HEK293T (cell line): ENCODE measurements around the gene CNDP1.

Source experiments
- BHLHE40 ChIP-seq: fragments of 450-650 bp; IDR thresholded peaks from 2 replicates; pipeline ENCODE4 v1.6.1; 2016; ENCODE audit warnings: mild to moderate bottlenecking, moderate library complexity, borderline replicate concordance
- CTBP1 ChIP-seq: fragments of 450-650 bp; IDR thresholded peaks from 2 replicates; pipeline ENCODE4 v1.6.1; 2016; ENCODE audit warnings: borderline replicate concordance
- ELF4 ChIP-seq: fragments of 450-650 bp; IDR thresholded peaks from 2 replicates; pipeline ENCODE4 v1.6.1; 2017; ENCODE audit warnings: antibody characterized with exemption
- FOXA1 ChIP-seq: fragments of 450-650 bp; IDR thresholded peaks from 2 replicates; pipeline ENCODE4 v1.6.1; 2016; ENCODE audit warnings: mild to moderate bottlenecking
- FOXK2 ChIP-seq: fragments of 450-650 bp; IDR thresholded peaks from 2 replicates; pipeline ENCODE4 v1.6.1; 2016; ENCODE audit warnings: mild to moderate bottlenecking
- FOXM1 ChIP-seq: fragments of 450-650 bp; IDR thresholded peaks from 2 replicates; pipeline ENCODE4 v1.6.1; 2017; ENCODE audit warnings: mild to moderate bottlenecking, borderline replicate concordance
- HDGF ChIP-seq: fragments of 450-650 bp; IDR thresholded peaks from 2 replicates; pipeline ENCODE4 v1.6.1; 2017; ENCODE audit warnings: antibody characterized with exemption, borderline replicate concordance
- L3MBTL2 ChIP-seq: fragments of 450-650 bp; conservative IDR thresholded peaks from 2 replicates; pipeline ENCODE4 v1.6.1; 2016; ENCODE audit warnings: mild to moderate bottlenecking
- LEF1 ChIP-seq: fragments of 450-650 bp; IDR thresholded peaks from 2 replicates; pipeline ENCODE4 v1.6.1; 2017; ENCODE audit warnings: mild to moderate bottlenecking, borderline replicate concordance
- SP1 ChIP-seq: fragments of 450-650 bp; IDR thresholded peaks from 2 replicates; pipeline ENCODE4 v1.6.1; 2017
- SUZ12 ChIP-seq: fragments of 450-650 bp; IDR thresholded peaks from 2 replicates; pipeline ENCODE4 v1.6.1; 2016; ENCODE audit warnings: mild to moderate bottlenecking
- TARDBP ChIP-seq: fragments of 450-650 bp; IDR thresholded peaks from 2 replicates; pipeline ENCODE4 v1.6.1; 2016
- ZNF384 ChIP-seq: fragments of 450-650 bp; IDR thresholded peaks from 2 replicates; pipeline ENCODE4 v1.6.1; 2016
- TF ChIP-seq, protein P1 (sequence below): fragments of 450-650 bp; IDR thresholded peaks from 2 replicates; pipeline ENCODE4 v1.6.1; 2016

GRCh38 chr18:74522635-74523548 lies 11.4 kb upstream of the CNDP1 start:
- TF ChIP-seq BHLHE40 (no peak), SUZ12 (no peak), HDGF (no peak), SP1 (no peak), L3MBTL2 (no peak), CTBP1 (no peak), TARDBP (no peak), FOXK2 (no peak), ELF4 (no peak), FOXA1 (no peak), FOXM1 (no peak), LEF1 (no peak), ZNF384 (no peak)
- TF ChIP-seq, protein P1, sequence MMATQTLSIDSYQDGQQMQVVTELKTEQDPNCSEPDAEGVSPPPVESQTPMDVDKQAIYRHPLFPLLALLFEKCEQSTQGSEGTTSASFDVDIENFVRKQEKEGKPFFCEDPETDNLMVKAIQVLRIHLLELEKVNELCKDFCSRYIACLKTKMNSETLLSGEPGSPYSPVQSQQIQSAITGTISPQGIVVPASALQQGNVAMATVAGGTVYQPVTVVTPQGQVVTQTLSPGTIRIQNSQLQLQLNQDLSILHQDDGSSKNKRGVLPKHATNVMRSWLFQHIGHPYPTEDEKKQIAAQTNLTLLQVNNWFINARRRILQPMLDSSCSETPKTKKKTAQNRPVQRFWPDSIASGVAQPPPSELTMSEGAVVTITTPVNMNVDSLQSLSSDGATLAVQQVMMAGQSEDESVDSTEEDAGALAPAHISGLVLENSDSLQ: no peak
